Measurements from ENCODE around the gene RFLNA.

The RFLNA gene

DNA sequence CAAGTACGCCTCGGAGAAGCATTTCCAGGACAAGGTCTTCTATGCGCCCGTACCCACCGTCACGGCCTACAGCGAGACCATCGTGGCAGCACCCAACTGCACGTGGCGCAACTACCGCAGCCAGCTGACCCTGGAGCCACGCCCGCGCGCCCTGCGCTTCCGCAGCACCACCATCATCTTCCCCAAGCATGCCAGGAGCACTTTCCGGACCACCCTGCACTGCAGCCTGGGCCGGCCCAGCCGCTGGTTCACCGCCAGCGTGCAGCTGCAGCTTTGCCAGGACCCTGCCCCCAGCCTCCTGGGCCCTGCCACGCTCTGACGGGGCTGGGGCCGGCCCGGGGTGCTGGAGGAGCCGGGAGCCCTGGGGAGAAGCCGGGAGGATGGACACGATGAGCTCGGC is 19.3 kb downstream of the RFLNA start:
- Histone ChIP-seq H3K4ac (ENCODE audit: low read depth in 1 of 2, low read length in 2 of 2) (no peak overlapping the region), H3K79me1 (replicated peaks; ENCODE audit: low read length, poor library complexity, severe bottlenecking) (no peaks in the 10 kb centered on the region), H3K4me2 (ENCODE audit: low read length, poor library complexity, severe bottlenecking) (no peak overlapping the region)

DNA sequence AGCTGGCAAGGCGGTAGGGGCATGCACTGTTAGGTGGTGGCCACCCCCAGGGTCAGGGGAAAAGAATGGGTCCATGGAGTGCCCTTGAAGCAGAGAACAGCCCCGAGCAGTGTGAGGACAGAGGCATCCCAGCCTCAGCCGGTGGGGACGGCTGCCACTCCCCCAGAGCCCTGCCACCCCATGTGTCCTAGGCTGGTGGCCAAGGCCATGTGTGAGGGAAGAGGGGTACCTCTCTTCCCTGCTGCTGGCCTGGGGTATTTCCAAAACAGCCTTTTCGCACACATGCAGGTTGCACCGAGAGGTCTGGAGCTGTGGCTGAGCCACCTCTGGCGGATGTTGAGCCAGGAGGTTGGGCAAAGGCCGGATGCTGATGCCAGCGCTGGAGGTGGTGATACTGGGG is 19.9 kb downstream of the RFLNA start:
- H3K27me3 ChIP-seq (ENCODE audit: control insufficient read depth in 1 of 2, insufficient read depth in 1 of 2, low read length in 2 of 2): peaks cover 44 to 74% of the 10 kb centered on the region in 2 experiments
- no peak overlapping the region for H2AK5ac ChIP-seq (ENCODE audit: low read length, severe bottlenecking)
- H3K4me3 ChIP-seq (ENCODE audit: insufficient read depth in 1 of 2, low read depth in 1 of 2, low read length in 2 of 2): no peak overlapping the region
- H2AFZ ChIP-seq (ENCODE audit: low read depth, low read length): no peak overlapping the region
- DNase-seq: no peak
- no peak overlapping the region for H3K4me2 ChIP-seq (ENCODE audit: low read length, poor library complexity, severe bottlenecking)
- no peak overlapping the region for H4K8ac ChIP-seq (ENCODE audit: low read length)
- H3K9ac ChIP-seq (ENCODE audit: low read length): no peak overlapping the region
- H3K14ac ChIP-seq (ENCODE audit: low read length in 2 of 2): no peak overlapping the region
- peaks cover 3% of the 10 kb centered on the region for H3K4me1 ChIP-seq (ENCODE audit: control insufficient read depth, insufficient read depth, low read depth, low read length)
- no peaks in the 10 kb centered on the region for H3K36me3 ChIP-seq (ENCODE audit: control insufficient read depth in 1 of 2, insufficient read depth in 2 of 2, low read depth in 1 of 2, low read length in 2 of 2)
- H2BK15ac ChIP-seq (ENCODE audit: low read depth, poor library complexity, severe bottlenecking): no peak overlapping the region
- no peaks in the 10 kb centered on the region for H3K79me1 ChIP-seq (replicated peaks; ENCODE audit: low read length, poor library complexity, severe bottlenecking)
- WGBS: 85% methylated on average over 9 of the region's 9 CpGs
- no peak overlapping the region for H3K27ac ChIP-seq (ENCODE audit: low read length, poor library complexity, severe bottlenecking)
- H3K18ac ChIP-seq (ENCODE audit: low read depth in 1 of 2, low read length in 2 of 2): no peak overlapping the region
- no peaks in the 10 kb centered on the region for H3K9me3 ChIP-seq (ENCODE audit: control insufficient read depth, low read length)
- H3K4ac ChIP-seq (ENCODE audit: low read depth in 1 of 2, low read length in 2 of 2): no peak overlapping the region
- no peak overlapping the region for H2BK120ac ChIP-seq (ENCODE audit: low read depth, low read length)
- H2BK5ac ChIP-seq (ENCODE audit: low read depth, low read length, poor library complexity, severe bottlenecking): no peak overlapping the region
- no peak overlapping the region for H4K91ac ChIP-seq (ENCODE audit: low read length)
- no peak overlapping the region for H2BK12ac ChIP-seq (ENCODE audit: low read length in 2 of 2)
- no peak overlapping the region for H3K23ac ChIP-seq (ENCODE audit: low read length in 2 of 2)

More for the DNA sequence above, 19.3 kb downstream of the RFLNA start:
- H2BK120ac ChIP-seq (ENCODE audit: low read depth, low read length): no peak overlapping the region
- no peak overlapping the region for H3K18ac ChIP-seq (ENCODE audit: low read depth in 1 of 2, low read length in 2 of 2)
- no peak for DNase-seq
- no peak overlapping the region for H2AFZ ChIP-seq (ENCODE audit: low read depth, low read length)
- 96% methylated on average over 30 of the region's 30 CpGs for WGBS
- no peak overlapping the region for H2BK15ac ChIP-seq (ENCODE audit: low read depth, poor library complexity, severe bottlenecking)
- no peaks in the 10 kb centered on the region for H3K9me3 ChIP-seq (ENCODE audit: control insufficient read depth, low read length)
- peaks cover 44 to 75% of the 10 kb centered on the region in 2 experiments for H3K27me3 ChIP-seq (ENCODE audit: control insufficient read depth in 1 of 2, insufficient read depth in 1 of 2, low read length in 2 of 2)
- no peak overlapping the region for H3K9ac ChIP-seq (ENCODE audit: low read length)
- no peak overlapping the region for H3K23ac ChIP-seq (ENCODE audit: low read length in 2 of 2)
- no peak overlapping the region for H4K8ac ChIP-seq (ENCODE audit: low read length)
- no peaks in the 10 kb centered on the region for H3K36me3 ChIP-seq (ENCODE audit: control insufficient read depth in 1 of 2, insufficient read depth in 2 of 2, low read depth in 1 of 2, low read length in 2 of 2)
- no peak overlapping the region for H2BK12ac ChIP-seq (ENCODE audit: low read length in 2 of 2)
- no peak overlapping the region for H2AK5ac ChIP-seq (ENCODE audit: low read length, severe bottlenecking)
- H2BK5ac ChIP-seq (ENCODE audit: low read depth, low read length, poor library complexity, severe bottlenecking): no peak overlapping the region
- no peak overlapping the region for H3K27ac ChIP-seq (ENCODE audit: low read length, poor library complexity, severe bottlenecking)
- H3K4me1 ChIP-seq (ENCODE audit: control insufficient read depth, insufficient read depth, low read depth, low read length): peaks cover 3% of the 10 kb centered on the region
- no peak overlapping the region for H4K91ac ChIP-seq (ENCODE audit: low read length)
- no peak overlapping the region for H3K14ac ChIP-seq (ENCODE audit: low read length in 2 of 2)
- no peak overlapping the region for H3K4me3 ChIP-seq (ENCODE audit: insufficient read depth in 1 of 2, low read depth in 1 of 2, low read length in 2 of 2)

DNA sequence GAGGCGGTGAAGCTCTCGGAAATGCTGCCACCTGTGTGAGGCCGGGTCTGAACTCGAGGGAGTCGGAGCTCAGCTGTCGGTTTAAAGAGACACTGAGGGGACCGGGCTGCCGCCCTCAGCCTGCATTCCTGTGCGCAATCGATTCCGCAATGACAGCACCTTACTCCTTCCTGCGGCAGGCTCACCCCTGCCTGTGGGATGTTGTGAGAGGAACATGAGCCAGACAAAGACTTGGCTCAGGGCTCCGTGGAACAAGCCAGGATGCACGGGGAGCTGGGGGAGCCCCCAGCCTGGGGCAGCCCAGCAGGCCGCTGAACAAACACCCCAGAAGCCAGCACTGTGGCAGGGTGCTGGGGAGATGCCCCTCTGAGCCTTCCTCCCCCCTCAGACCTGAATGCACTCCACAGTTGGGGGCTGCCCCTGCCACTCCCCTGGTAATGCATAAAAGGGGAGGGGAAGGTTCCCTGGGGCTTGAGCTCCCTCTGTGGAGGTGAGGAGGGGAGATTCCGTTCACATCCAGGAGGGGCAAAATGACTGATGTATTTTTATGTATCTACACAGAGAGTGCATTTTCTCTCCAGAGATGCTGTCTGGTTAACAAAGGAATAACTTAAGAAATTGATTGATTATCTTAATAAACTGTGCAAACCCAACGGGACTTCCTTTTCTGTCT is 20.6 kb downstream of the RFLNA start:
- no peak overlapping the region for H4K91ac ChIP-seq (ENCODE audit: low read length)
- DNase-seq: no peak
- no peak overlapping the region for H3K4ac ChIP-seq (ENCODE audit: low read depth in 1 of 2, low read length in 2 of 2)
- H3K14ac ChIP-seq (ENCODE audit: low read length in 2 of 2): no peak overlapping the region
- no peak overlapping the region for H3K9ac ChIP-seq (ENCODE audit: low read length)
- H3K18ac ChIP-seq (ENCODE audit: low read depth in 1 of 2, low read length in 2 of 2): no peak overlapping the region
- H3K27ac ChIP-seq (ENCODE audit: low read length, poor library complexity, severe bottlenecking): no peak overlapping the region
- H2BK15ac ChIP-seq (ENCODE audit: low read depth, poor library complexity, severe bottlenecking): no peak overlapping the region
- 88% methylated on average over 16 of the region's 17 CpGs for WGBS
- no peak overlapping the region for H2BK120ac ChIP-seq (ENCODE audit: low read depth, low read length)
- peaks cover 3% of the 10 kb centered on the region for H3K4me1 ChIP-seq (ENCODE audit: control insufficient read depth, insufficient read depth, low read depth, low read length)
- H3K9me3 ChIP-seq (ENCODE audit: control insufficient read depth, low read length): no peaks in the 10 kb centered on the region
- H3K79me1 ChIP-seq (replicated peaks; ENCODE audit: low read length, poor library complexity, severe bottlenecking): no peaks in the 10 kb centered on the region
- peaks cover 43 to 73% of the 10 kb centered on the region in 2 experiments for H3K27me3 ChIP-seq (ENCODE audit: control insufficient read depth in 1 of 2, insufficient read depth in 1 of 2, low read length in 2 of 2)
- H2AFZ ChIP-seq (ENCODE audit: low read depth, low read length): no peak overlapping the region
- H2BK5ac ChIP-seq (ENCODE audit: low read depth, low read length, poor library complexity, severe bottlenecking): no peak overlapping the region
- H2AK5ac ChIP-seq (ENCODE audit: low read length, severe bottlenecking): no peak overlapping the region
- no peak overlapping the region for H3K4me3 ChIP-seq (ENCODE audit: insufficient read depth in 1 of 2, low read depth in 1 of 2, low read length in 2 of 2)
- no peak overlapping the region for H3K23ac ChIP-seq (ENCODE audit: low read length in 2 of 2)
- no peaks in the 10 kb centered on the region for H3K36me3 ChIP-seq (ENCODE audit: control insufficient read depth in 1 of 2, insufficient read depth in 2 of 2, low read depth in 1 of 2, low read length in 2 of 2)
- no peak overlapping the region for H2BK12ac ChIP-seq (ENCODE audit: low read length in 2 of 2)
- no peak overlapping the region for H4K8ac ChIP-seq (ENCODE audit: low read length)
- no peak overlapping the region for H3K4me2 ChIP-seq (ENCODE audit: low read length, poor library complexity, severe bottlenecking)

DNA sequence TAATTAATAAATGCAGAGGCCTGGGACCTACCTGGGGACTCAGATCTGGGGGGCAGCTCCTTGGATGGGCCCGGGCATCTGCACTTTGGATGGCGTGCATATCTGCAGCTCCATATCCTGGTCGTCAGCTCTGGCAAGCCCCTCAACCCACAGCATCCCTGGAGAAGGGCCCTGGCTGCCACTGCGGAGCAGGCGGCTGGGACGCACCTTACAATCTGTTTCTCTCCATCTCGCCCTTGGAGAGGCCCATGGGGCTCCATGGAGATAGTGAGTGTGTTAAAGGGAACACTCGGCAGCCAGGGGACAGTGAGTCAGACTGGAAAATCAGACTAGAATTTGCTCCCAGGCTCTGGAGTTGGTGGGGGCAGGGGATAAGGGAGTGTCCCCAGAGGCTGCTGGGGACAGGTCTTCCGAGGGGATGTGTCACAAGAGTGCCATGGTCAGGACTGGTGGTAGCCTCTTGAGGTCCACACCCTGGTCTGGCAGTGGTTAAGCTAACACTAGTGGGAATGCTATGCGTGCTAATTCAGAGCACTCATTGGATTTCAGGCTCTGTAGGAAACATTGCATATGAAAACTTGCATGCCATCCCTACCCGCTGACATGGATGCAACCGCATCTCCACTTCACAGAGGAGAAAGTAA is 21.5 kb downstream of the RFLNA start:
- no peak for DNase-seq
- Histone ChIP-seq H3K4ac (ENCODE audit: low read depth in 1 of 2, low read length in 2 of 2) (no peak overlapping the region), H3K27ac (ENCODE audit: low read length, poor library complexity, severe bottlenecking) (no peak overlapping the region), H3K18ac (ENCODE audit: low read depth in 1 of 2, low read length in 2 of 2) (no peak overlapping the region), H2BK120ac (ENCODE audit: low read depth, low read length) (no peak overlapping the region), H3K79me1 (replicated peaks; ENCODE audit: low read length, poor library complexity, severe bottlenecking) (no peaks in the 10 kb centered on the region), H2BK5ac (ENCODE audit: low read depth, low read length, poor library complexity, severe bottlenecking) (no peak overlapping the region), H3K4me1 (ENCODE audit: control insufficient read depth, insufficient read depth, low read depth, low read length) (peaks cover 3% of the 10 kb centered on the region), H3K36me3 (ENCODE audit: control insufficient read depth in 1 of 2, insufficient read depth in 2 of 2, low read depth in 1 of 2, low read length in 2 of 2) (no peaks in the 10 kb centered on the region), H2AK5ac (ENCODE audit: low read length, severe bottlenecking) (no peak overlapping the region), H3K4me2 (ENCODE audit: low read length, poor library complexity, severe bottlenecking) (no peak overlapping the region), H2BK12ac (ENCODE audit: low read length in 2 of 2) (no peak overlapping the region), H3K4me3 (ENCODE audit: insufficient read depth in 1 of 2, low read depth in 1 of 2, low read length in 2 of 2) (no peak overlapping the region), H4K8ac (ENCODE audit: low read length) (no peak overlapping the region), H4K91ac (ENCODE audit: low read length) (no peak overlapping the region), H3K14ac (ENCODE audit: low read length in 2 of 2) (no peak overlapping the region), H3K23ac (ENCODE audit: low read length in 2 of 2) (no peak overlapping the region), H3K9ac (ENCODE audit: low read length) (no peak overlapping the region), H3K27me3 (ENCODE audit: control insufficient read depth in 1 of 2, insufficient read depth in 1 of 2, low read length in 2 of 2) (peaks cover 38 to 66% of the 10 kb centered on the region in 2 experiments), H2AFZ (ENCODE audit: low read depth, low read length) (no peak overlapping the region), H3K9me3 (ENCODE audit: control insufficient read depth, low read length) (no peaks in the 10 kb centered on the region), H2BK15ac (ENCODE audit: low read depth, poor library complexity, severe bottlenecking) (no peak overlapping the region)
- 86% methylated on average over 12 of the region's 12 CpGs for WGBS

Data from mesenchymal stem cell (in vitro differentiated cells and primary cell).